Measurements from ENCODE around the gene RNF224.

RNF224 gene

DNA sequence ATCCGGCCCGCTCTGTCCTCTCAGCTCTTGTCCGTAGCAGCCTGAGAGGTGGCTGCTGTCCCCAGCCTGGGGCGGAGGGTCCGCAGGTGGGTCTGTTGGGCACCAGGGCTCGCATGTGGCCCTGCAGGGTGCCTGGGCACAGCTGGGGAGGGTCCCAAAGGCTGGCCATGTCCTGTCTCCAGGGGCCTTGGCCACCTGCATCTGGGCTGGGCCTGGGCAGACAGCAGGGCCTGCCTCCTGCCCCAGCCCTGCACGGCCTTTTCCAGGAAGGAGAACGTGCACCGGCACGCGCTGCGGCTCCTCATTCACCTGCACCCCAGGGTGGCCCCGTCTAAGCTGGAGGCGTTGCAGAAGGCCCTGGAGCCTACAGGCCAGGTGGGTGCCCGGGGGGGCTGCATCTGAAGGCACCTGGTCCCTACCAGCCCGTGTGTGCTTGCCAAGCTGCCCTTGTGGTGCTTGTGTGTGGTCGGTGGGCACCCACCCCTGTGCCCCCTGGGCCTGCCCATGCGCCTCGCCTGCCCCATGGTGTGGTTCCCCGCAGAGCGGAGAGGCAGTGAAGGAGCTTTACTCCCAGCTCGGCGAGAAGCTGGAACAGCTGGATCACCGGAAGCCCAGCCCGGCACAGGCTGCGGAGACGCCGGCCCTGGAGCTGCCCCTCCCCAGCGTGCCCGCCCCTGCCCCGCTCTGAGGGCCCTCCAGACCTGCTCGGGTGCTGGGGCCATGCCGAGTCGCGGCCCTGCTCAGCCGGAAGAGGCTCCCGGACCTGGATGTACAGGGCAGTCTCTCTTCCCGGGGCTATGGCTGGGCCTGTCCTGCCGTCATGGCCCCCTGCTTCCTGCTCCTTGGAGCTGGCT lies 45.2 kb downstream of the RNF224 start:
- Histone ChIP-seq H3K4me3 (ENCODE audit: low read depth, low read length) (no peak overlapping the region), H3K4me1 (peaks cover 12% of the 10 kb centered on the region)
- no peak for DNase-seq

GRCh38 chr9:137273095-137273490 lies 45.8 kb downstream of the RNF224 start:
- no peaks in the 10 kb centered on the region for H3K9me3 ChIP-seq
- H3K36me3 ChIP-seq = peaks cover 28% of the 10 kb centered on the region
- no peak for DNase-seq
- no peak for TF ChIP-seq CTCF (IDR thresholded peaks at IDR 0.05; ENCODE audit: low read depth, low read length)
- H3K4me3 ChIP-seq (ENCODE audit: low read depth, low read length) = no peak overlapping the region
- H3K4me1 ChIP-seq = peaks cover 12% of the 10 kb centered on the region
- no peaks in the 10 kb centered on the region for H3K27me3 ChIP-seq

More for the DNA sequence above, 45.2 kb downstream of the RNF224 start:
- TF ChIP-seq CTCF (IDR thresholded peaks at IDR 0.05; ENCODE audit: low read depth, low read length) = no peak
- Histone ChIP-seq H3K36me3 (peaks cover 33% of the 10 kb centered on the region), H3K9me3 (no peaks in the 10 kb centered on the region), H3K27me3 (no peaks in the 10 kb centered on the region)

GRCh38 chr9:137273611-137274320 lies 46.5 kb downstream of the RNF224 start:
- Histone ChIP-seq H3K4me1 (peaks cover 12% of the 10 kb centered on the region), H3K9me3 (no peaks in the 10 kb centered on the region), H3K36me3 (peaks cover 24% of the 10 kb centered on the region), H3K4me3 (ENCODE audit: low read depth, low read length) (no peak overlapping the region), H3K27me3 (no peaks in the 10 kb centered on the region)
- DNase-seq = no peak
- no peak for TF ChIP-seq CTCF (IDR thresholded peaks at IDR 0.05; ENCODE audit: low read depth, low read length)

- H3K9me3 ChIP-seq = no peaks in the 10 kb centered on the region
- peaks cover 16% of the 10 kb centered on the region for H3K36me3 ChIP-seq
- no peaks in the 10 kb centered on the region for H3K27me3 ChIP-seq
- H3K4me3 ChIP-seq (ENCODE audit: low read depth, low read length) = no peak overlapping the region
- H3K4me1 ChIP-seq = peaks cover 12% of the 10 kb centered on the region
- DNase-seq = no peak
- no peak for TF ChIP-seq CTCF (IDR thresholded peaks at IDR 0.05; ENCODE audit: low read depth, low read length)
Measured at GRCh38 chr9:137275203-137275587, 47.9 kb downstream of the RNF224 start.

GRCh38 chr9:137275588-137276472 lies 48.5 kb downstream of the RNF224 start:
- no peak for TF ChIP-seq CTCF (IDR thresholded peaks at IDR 0.05; ENCODE audit: low read depth, low read length)
- no peaks in the 10 kb centered on the region for H3K9me3 ChIP-seq
- H3K4me3 ChIP-seq (ENCODE audit: low read depth, low read length) = no peak overlapping the region
- peaks cover 12% of the 10 kb centered on the region for H3K4me1 ChIP-seq
- no peaks in the 10 kb centered on the region for H3K27me3 ChIP-seq
- H3K36me3 ChIP-seq = peaks cover 13% of the 10 kb centered on the region
- DNase-seq = no peak

All from BE2C (cell line).